WTC11 (cell line): ENCODE results near the gene KRTAP19-5. TPM values are rescaled to one million over a fixed set of nuclear protein-coding genes. Genes with fewer than 3 reads are reported as not detected.

Experiments
- ATAC-seq: fragments of 200-7000 bp; cut with Tn5 transposase; 2 replicates; pipeline ENCODE4 v1.10.0; 2021; ENCODE audit warnings: mild to moderate bottlenecking, moderate library complexity
- CTCF ChIA-PET: fragments of 300-600 bp; sonication (Branson Sonifier 250); formaldehyde crosslinking; loops from one replicate; lab custom pipeline; 2021; ENCODE audit warnings: antibody characterized with exemption; lab: Charles Lee
- POLR2A ChIA-PET: fragments of 350-600 bp; sonication (Branson Sonifier 250); formaldehyde crosslinking; loops from one replicate; lab custom pipeline; 2021; ENCODE audit warnings: antibody characterized with exemption; lab: Charles Lee
- DNase-seq: peaks from one replicate; pipeline ENCODE4 v3.0.0; 2021; ENCODE audit warnings: low spot score
- H3K27ac Mint-ChIP-seq: 2 replicates; pipeline ENCODE4 v1.8.0; 2021; ENCODE audit warnings: mixed read lengths
- H3K27me3 Mint-ChIP-seq: 2 replicates; pipeline ENCODE4 v1.8.0; 2021; ENCODE audit warnings: low read depth, mild to moderate bottlenecking, moderate library complexity, mixed read lengths
- H3K36me3 Mint-ChIP-seq: 2 replicates; pipeline ENCODE4 v1.8.0; 2021; ENCODE audit warnings: mixed read lengths
- H3K4me1 Mint-ChIP-seq: 2 replicates; pipeline ENCODE4 v1.8.0; 2022; ENCODE audit warnings: mixed read lengths
- H3K4me3 Mint-ChIP-seq: 2 replicates; pipeline ENCODE4 v1.8.0; 2021; ENCODE audit warnings: mild to moderate bottlenecking, moderate library complexity, mixed read lengths
- H3K9me3 Mint-ChIP-seq: 2 replicates; pipeline ENCODE4 v1.8.0; 2021; ENCODE audit warnings: mixed read lengths
- FOXP1 ChIP-seq: sonication (generic); formaldehyde crosslinking; IDR thresholded peaks from 2 replicates; pipeline ENCODE4 v1.8.0; 2022; ENCODE audit warnings: missing genetic modification reagents, mild to moderate bottlenecking, moderate library complexity, borderline replicate concordance
- GABPB1 ChIP-seq: sonication (generic); formaldehyde crosslinking; IDR thresholded peaks from 2 replicates; pipeline ENCODE4 v1.8.1; 2023; ENCODE audit warnings: mild to moderate bottlenecking, missing genetic modification reagents
- HMGA2 ChIP-seq: fragments of 250-450 bp; sonication (Bioruptor Pico); IDR thresholded peaks from 2 replicates; pipeline ENCODE4 v1.4.0; 2021; ENCODE audit warnings: mild to moderate bottlenecking, moderate library complexity
- JUN ChIP-seq: sonication (generic); formaldehyde crosslinking; IDR thresholded peaks from 2 replicates; pipeline ENCODE4 v1.8.0; 2023; ENCODE audit warnings: mild to moderate bottlenecking, missing genetic modification reagents
- SOX15 ChIP-seq: fragments of 250-450 bp; sonication (Bioruptor Pico); IDR thresholded peaks from 2 replicates; pipeline ENCODE4 v1.9.0; 2021; ENCODE audit warnings: mild to moderate bottlenecking
- TEAD4 ChIP-seq: sonication (generic); formaldehyde crosslinking; IDR thresholded peaks from 2 replicates; pipeline ENCODE4 v1.8.0; 2022; ENCODE audit warnings: mild to moderate bottlenecking, missing genetic modification reagents
- ZBTB21 ChIP-seq: sonication (generic); formaldehyde crosslinking; IDR thresholded peaks from 2 replicates; pipeline ENCODE4 v1.8.1; 2023; ENCODE audit warnings: mild to moderate bottlenecking, missing genetic modification reagents, borderline replicate concordance
- ZNF121 ChIP-seq: sonication (generic); formaldehyde crosslinking; IDR thresholded peaks from 2 replicates; pipeline ENCODE4 v1.8.0; 2023; ENCODE audit warnings: missing genetic modification reagents
- total RNA-seq: library from RNA; stranded (reverse); gene quantifications from 3 replicates; pipeline ENCODE4 v1.2.3, GENCODE V29; 2021
- TF ChIP-seq, protein P1 (sequence below): sonication (generic); formaldehyde crosslinking; IDR thresholded peaks from 2 replicates; pipeline ENCODE4 v1.8.0; 2023; ENCODE audit warnings: missing genetic modification reagents, mild to moderate bottlenecking, borderline replicate concordance
- TF ChIP-seq, protein P2 (sequence below): sonication (generic); formaldehyde crosslinking; IDR thresholded peaks from 2 replicates; pipeline ENCODE4 v1.8.0; 2022; ENCODE audit warnings: mild to moderate bottlenecking, missing genetic modification reagents
- TF ChIP-seq, protein P3 (sequence below): fragments of 250-450 bp; sonication (Bioruptor Pico); IDR thresholded peaks from 2 replicates; pipeline ENCODE4 v1.9.0; 2021; ENCODE audit warnings: mild to moderate bottlenecking, borderline replicate concordance
- TF ChIP-seq, protein P4 (sequence below): sonication (generic); formaldehyde crosslinking; IDR thresholded peaks from 2 replicates; pipeline ENCODE4 v1.8.0; 2023; ENCODE audit warnings: mild to moderate bottlenecking, missing genetic modification reagents
- TF ChIP-seq, protein P5 (sequence below): sonication (generic); formaldehyde crosslinking; IDR thresholded peaks from 2 replicates; pipeline ENCODE4 v1.8.1; 2023; ENCODE audit warnings: mild to moderate bottlenecking, missing genetic modification reagents

The KRTAP19-5 gene
- total RNA-seq, 1 experiment from 2014 or later: not detected

DNA sequence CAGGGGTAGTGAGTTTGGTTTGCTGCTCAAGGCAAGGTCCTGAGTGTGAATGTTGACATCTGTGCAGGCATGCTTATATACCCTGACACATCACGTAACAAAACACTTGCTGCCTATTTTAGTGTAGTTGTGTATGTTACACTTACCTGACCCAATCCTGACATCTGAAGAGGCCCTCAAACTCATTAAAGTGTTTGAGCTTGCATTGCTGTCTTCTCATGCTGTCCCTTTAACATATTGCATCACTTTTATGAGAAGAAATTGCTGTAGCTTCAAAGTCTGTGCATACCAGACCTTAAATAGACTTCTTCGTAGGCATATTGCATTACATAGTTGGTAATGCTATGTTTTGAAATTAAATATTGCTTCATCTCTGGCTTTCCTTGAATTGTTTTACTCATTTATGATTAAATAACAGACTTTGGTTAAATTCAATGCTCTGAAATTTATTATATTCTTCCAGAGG lies 9.9 kb downstream of the KRTAP19-5 start, which contains the start of gene KRTAP19-3:
KRTAP19-3 (minus strand) TSS at position 51 of the 466 bp plus-strand sequence. CDS start 56 bp downstream, outside the sequence.
- peaks cover 23% of the 10 kb centered on the region for H3K9me3 Mint-ChIP-seq
- H3K4me3 Mint-ChIP-seq: no peak within 1 kb of the TSS
- peaks cover 5% of the 10 kb centered on the region for H3K36me3 Mint-ChIP-seq
- no peaks in the 10 kb centered on the region for H3K27me3 Mint-ChIP-seq
- ChIA-PET CTCF (interaction anchor here (1.3 kb wide), 1 partner anchor 14 kb away, joined by 4 read pairs; no protein-coding TSS in a partner anchor), POLR2A (no interaction called here)
- no peaks in the 10 kb centered on the region for H3K4me1 Mint-ChIP-seq
- no peak for TF ChIP-seq JUN (CRISPR knock-in tag)
- DNase-seq (no peak), ATAC-seq (no peak)
- no peak within 1 kb of the TSS for H3K27ac Mint-ChIP-seq

DNA sequence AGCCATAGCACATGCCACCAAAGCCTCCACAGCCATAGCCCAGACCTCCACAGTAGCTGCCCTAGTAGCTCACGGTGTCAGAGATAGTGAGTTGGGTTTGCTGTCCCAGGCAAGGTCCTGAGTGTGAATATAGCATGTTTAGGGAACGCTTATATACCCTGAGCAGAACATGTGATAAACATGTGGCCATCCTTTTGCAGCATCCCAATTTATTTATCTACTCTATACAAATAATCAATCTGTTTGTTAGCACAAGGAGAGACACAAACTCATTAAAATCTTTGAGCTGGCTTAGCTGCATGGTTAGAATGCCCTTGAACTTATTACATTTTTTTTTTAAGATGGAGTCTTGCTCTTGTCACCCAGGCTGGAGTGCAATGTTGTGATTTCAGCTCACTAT lies 14.6 kb downstream of the KRTAP19-5 start, which contains the start of gene KRTAP19-2:
KRTAP19-2 (minus strand) TSS at position 101 of the 400 bp plus-strand sequence; CDS start at position 13, 88 bp downstream.
- CTCF ChIA-PET: no interaction called here
- Mint-ChIP-seq H3K36me3 (peaks cover 27% of the 10 kb centered on the region), H3K4me1 (no peaks in the 10 kb centered on the region), H3K27me3 (no peaks in the 10 kb centered on the region), H3K27ac (no peak within 1 kb of the TSS), H3K9me3 (peaks cover 50% of the 10 kb centered on the region), H3K4me3 (no peak within 1 kb of the TSS)
- POLR2A ChIA-PET: no interaction called here
- TF ChIP-seq, protein P1, sequence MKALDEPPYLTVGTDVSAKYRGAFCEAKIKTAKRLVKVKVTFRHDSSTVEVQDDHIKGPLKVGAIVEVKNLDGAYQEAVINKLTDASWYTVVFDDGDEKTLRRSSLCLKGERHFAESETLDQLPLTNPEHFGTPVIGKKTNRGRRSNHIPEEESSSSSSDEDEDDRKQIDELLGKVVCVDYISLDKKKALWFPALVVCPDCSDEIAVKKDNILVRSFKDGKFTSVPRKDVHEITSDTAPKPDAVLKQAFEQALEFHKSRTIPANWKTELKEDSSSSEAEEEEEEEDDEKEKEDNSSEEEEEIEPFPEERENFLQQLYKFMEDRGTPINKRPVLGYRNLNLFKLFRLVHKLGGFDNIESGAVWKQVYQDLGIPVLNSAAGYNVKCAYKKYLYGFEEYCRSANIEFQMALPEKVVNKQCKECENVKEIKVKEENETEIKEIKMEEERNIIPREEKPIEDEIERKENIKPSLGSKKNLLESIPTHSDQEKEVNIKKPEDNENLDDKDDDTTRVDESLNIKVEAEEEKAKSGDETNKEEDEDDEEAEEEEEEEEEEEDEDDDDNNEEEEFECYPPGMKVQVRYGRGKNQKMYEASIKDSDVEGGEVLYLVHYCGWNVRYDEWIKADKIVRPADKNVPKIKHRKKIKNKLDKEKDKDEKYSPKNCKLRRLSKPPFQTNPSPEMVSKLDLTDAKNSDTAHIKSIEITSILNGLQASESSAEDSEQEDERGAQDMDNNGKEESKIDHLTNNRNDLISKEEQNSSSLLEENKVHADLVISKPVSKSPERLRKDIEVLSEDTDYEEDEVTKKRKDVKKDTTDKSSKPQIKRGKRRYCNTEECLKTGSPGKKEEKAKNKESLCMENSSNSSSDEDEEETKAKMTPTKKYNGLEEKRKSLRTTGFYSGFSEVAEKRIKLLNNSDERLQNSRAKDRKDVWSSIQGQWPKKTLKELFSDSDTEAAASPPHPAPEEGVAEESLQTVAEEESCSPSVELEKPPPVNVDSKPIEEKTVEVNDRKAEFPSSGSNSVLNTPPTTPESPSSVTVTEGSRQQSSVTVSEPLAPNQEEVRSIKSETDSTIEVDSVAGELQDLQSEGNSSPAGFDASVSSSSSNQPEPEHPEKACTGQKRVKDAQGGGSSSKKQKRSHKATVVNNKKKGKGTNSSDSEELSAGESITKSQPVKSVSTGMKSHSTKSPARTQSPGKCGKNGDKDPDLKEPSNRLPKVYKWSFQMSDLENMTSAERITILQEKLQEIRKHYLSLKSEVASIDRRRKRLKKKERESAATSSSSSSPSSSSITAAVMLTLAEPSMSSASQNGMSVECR (CRISPR knock-in tag): no peak
- TF ChIP-seq ZBTB21 (no peak), FOXP1 (CRISPR knock-in tag) (no peak), SOX15 (no peak), ZNF121 (CRISPR knock-in tag) (no peak), HMGA2 (CRISPR knock-in tag) (no peak), GABPB1 (CRISPR knock-in tag) (no peak), TEAD4 (no peak)
- TF ChIP-seq, protein P2, sequence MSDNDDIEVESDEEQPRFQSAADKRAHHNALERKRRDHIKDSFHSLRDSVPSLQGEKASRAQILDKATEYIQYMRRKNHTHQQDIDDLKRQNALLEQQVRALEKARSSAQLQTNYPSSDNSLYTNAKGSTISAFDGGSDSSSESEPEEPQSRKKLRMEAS: no peak
- TF ChIP-seq, protein P3, sequence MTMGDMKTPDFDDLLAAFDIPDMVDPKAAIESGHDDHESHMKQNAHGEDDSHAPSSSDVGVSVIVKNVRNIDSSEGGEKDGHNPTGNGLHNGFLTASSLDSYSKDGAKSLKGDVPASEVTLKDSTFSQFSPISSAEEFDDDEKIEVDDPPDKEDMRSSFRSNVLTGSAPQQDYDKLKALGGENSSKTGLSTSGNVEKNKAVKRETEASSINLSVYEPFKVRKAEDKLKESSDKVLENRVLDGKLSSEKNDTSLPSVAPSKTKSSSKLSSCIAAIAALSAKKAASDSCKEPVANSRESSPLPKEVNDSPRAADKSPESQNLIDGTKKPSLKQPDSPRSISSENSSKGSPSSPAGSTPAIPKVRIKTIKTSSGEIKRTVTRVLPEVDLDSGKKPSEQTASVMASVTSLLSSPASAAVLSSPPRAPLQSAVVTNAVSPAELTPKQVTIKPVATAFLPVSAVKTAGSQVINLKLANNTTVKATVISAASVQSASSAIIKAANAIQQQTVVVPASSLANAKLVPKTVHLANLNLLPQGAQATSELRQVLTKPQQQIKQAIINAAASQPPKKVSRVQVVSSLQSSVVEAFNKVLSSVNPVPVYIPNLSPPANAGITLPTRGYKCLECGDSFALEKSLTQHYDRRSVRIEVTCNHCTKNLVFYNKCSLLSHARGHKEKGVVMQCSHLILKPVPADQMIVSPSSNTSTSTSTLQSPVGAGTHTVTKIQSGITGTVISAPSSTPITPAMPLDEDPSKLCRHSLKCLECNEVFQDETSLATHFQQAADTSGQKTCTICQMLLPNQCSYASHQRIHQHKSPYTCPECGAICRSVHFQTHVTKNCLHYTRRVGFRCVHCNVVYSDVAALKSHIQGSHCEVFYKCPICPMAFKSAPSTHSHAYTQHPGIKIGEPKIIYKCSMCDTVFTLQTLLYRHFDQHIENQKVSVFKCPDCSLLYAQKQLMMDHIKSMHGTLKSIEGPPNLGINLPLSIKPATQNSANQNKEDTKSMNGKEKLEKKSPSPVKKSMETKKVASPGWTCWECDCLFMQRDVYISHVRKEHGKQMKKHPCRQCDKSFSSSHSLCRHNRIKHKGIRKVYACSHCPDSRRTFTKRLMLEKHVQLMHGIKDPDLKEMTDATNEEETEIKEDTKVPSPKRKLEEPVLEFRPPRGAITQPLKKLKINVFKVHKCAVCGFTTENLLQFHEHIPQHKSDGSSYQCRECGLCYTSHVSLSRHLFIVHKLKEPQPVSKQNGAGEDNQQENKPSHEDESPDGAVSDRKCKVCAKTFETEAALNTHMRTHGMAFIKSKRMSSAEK: no peak
- TF ChIP-seq, protein P4, sequence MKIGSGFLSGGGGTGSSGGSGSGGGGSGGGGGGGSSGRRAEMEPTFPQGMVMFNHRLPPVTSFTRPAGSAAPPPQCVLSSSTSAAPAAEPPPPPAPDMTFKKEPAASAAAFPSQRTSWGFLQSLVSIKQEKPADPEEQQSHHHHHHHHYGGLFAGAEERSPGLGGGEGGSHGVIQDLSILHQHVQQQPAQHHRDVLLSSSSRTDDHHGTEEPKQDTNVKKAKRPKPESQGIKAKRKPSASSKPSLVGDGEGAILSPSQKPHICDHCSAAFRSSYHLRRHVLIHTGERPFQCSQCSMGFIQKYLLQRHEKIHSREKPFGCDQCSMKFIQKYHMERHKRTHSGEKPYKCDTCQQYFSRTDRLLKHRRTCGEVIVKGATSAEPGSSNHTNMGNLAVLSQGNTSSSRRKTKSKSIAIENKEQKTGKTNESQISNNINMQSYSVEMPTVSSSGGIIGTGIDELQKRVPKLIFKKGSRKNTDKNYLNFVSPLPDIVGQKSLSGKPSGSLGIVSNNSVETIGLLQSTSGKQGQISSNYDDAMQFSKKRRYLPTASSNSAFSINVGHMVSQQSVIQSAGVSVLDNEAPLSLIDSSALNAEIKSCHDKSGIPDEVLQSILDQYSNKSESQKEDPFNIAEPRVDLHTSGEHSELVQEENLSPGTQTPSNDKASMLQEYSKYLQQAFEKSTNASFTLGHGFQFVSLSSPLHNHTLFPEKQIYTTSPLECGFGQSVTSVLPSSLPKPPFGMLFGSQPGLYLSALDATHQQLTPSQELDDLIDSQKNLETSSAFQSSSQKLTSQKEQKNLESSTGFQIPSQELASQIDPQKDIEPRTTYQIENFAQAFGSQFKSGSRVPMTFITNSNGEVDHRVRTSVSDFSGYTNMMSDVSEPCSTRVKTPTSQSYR (CRISPR knock-in tag): no peak
- TF ChIP-seq, protein P5, sequence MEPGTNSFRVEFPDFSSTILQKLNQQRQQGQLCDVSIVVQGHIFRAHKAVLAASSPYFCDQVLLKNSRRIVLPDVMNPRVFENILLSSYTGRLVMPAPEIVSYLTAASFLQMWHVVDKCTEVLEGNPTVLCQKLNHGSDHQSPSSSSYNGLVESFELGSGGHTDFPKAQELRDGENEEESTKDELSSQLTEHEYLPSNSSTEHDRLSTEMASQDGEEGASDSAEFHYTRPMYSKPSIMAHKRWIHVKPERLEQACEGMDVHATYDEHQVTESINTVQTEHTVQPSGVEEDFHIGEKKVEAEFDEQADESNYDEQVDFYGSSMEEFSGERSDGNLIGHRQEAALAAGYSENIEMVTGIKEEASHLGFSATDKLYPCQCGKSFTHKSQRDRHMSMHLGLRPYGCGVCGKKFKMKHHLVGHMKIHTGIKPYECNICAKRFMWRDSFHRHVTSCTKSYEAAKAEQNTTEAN (CRISPR knock-in tag): no peak
- no peak for ATAC-seq
- DNase-seq: no peak
